Parathyroid adenoma (tissue), 2 donors: ENCODE measurements around the gene CDH18.

Experiments used
- H2AFZ ChIP-seq: fragments of 300-600 bp; sonication (generic); one replicate; pipeline ENCODE4 v1.7.0; 2017; ENCODE audit warnings: antibody characterized with exemption, mild to moderate bottlenecking
- H3K27ac ChIP-seq: fragments of 300-600 bp; sonication (generic); one replicate; pipeline ENCODE4 v1.7.0; 2017
- H3K27me3 ChIP-seq: fragments of 300-600 bp; sonication (generic); one replicate; pipeline ENCODE4 v1.7.0; 2017; ENCODE audit warnings: low read length; ENCODE audit not compliant: control insufficient read depth, insufficient read depth
- H3K36me3 ChIP-seq: fragments of 300-600 bp; sonication (generic); one replicate; pipeline ENCODE4 v1.7.0; 2017; ENCODE audit warnings: low read length; ENCODE audit not compliant: control insufficient read depth, insufficient read depth
- H3K4me1 ChIP-seq: fragments of 300-600 bp; sonication (generic); one replicate; pipeline ENCODE4 v1.7.0; 2017; ENCODE audit warnings: control low read depth
- H3K4me2 ChIP-seq: fragments of 300-600 bp; sonication (generic); one replicate; pipeline ENCODE4 v1.7.0; 2017; ENCODE audit warnings: low read length
- H3K4me3 ChIP-seq: fragments of 300-600 bp; sonication (generic); one replicate; pipeline ENCODE4 v1.7.0; 2017; ENCODE audit warnings: low read depth, low read length
- H3K79me2 ChIP-seq: fragments of 300-600 bp; sonication (generic); one replicate; pipeline ENCODE4 v1.7.0; 2017; ENCODE audit warnings: control low read depth
- H3K9ac ChIP-seq: fragments of 300-600 bp; sonication (generic); one replicate; pipeline ENCODE4 v1.7.0; 2017; ENCODE audit warnings: mild to moderate bottlenecking
- H3K9me3 ChIP-seq: fragments of 300-600 bp; sonication (generic); one replicate; pipeline ENCODE4 v1.7.0; 2017; ENCODE audit warnings: low read length; ENCODE audit not compliant: control insufficient read depth
- CTCF ChIP-seq: fragments of 300-600 bp; sonication (generic); IDR thresholded peaks from one replicate; pipeline ENCODE4 v1.7.0; 2017; ENCODE audit warnings: antibody characterized with exemption, mild to moderate bottlenecking
- donor health status: primary hyperparathyroidism.

The CDH18 gene

GRCh38 chr5:19745247-19745646 lies 242.8 kb downstream of the CDH18 start:
- H3K27me3 ChIP-seq = no peaks in the 10 kb centered on the region
- TF ChIP-seq CTCF = no peak
- H3K27ac ChIP-seq = no peak overlapping the region
- no peaks in the 10 kb centered on the region for H3K36me3 ChIP-seq
- H3K9me3 ChIP-seq = no peaks in the 10 kb centered on the region
- no peaks in the 10 kb centered on the region for H3K79me2 ChIP-seq
- no peak overlapping the region for H2AFZ ChIP-seq
- H3K4me3 ChIP-seq = no peak overlapping the region
- H3K9ac ChIP-seq = no peak overlapping the region
- H3K4me1 ChIP-seq = no peaks in the 10 kb centered on the region
- H3K4me2 ChIP-seq = no peak overlapping the region

GRCh38 chr5:19739671-19740070 lies 248.3 kb downstream of the CDH18 start:
- no peaks in the 10 kb centered on the region for H3K27me3 ChIP-seq
- TF ChIP-seq CTCF = no peak
- H2AFZ ChIP-seq = no peak overlapping the region
- H3K4me1 ChIP-seq = no peaks in the 10 kb centered on the region
- no peak overlapping the region for H3K27ac ChIP-seq
- no peaks in the 10 kb centered on the region for H3K36me3 ChIP-seq
- no peak overlapping the region for H3K4me3 ChIP-seq
- no peak overlapping the region for H3K4me2 ChIP-seq
- no peaks in the 10 kb centered on the region for H3K9me3 ChIP-seq
- no peak overlapping the region for H3K9ac ChIP-seq
- no peaks in the 10 kb centered on the region for H3K79me2 ChIP-seq

GRCh38 chr5:19734776-19735175 lies 253.2 kb downstream of the CDH18 start:
- no peaks in the 10 kb centered on the region for H3K36me3 ChIP-seq
- H3K79me2 ChIP-seq = no peaks in the 10 kb centered on the region
- H3K4me1 ChIP-seq = no peaks in the 10 kb centered on the region
- no peak for TF ChIP-seq CTCF
- H3K4me2 ChIP-seq = no peak overlapping the region
- H3K9me3 ChIP-seq = no peaks in the 10 kb centered on the region
- H3K27ac ChIP-seq = no peak overlapping the region
- no peak overlapping the region for H3K4me3 ChIP-seq
- no peak overlapping the region for H2AFZ ChIP-seq
- H3K27me3 ChIP-seq = no peaks in the 10 kb centered on the region
- no peak overlapping the region for H3K9ac ChIP-seq

GRCh38 chr5:19733612-19734495 lies 254.1 kb downstream of the CDH18 start:
- TF ChIP-seq CTCF = no peak
- Histone ChIP-seq H3K36me3 (no peaks in the 10 kb centered on the region), H3K79me2 (no peaks in the 10 kb centered on the region), H3K27ac (no peak overlapping the region), H3K9me3 (no peaks in the 10 kb centered on the region), H3K4me3 (no peak overlapping the region), H3K4me2 (no peak overlapping the region), H3K27me3 (no peaks in the 10 kb centered on the region), H3K9ac (no peak overlapping the region), H2AFZ (no peak overlapping the region), H3K4me1 (no peaks in the 10 kb centered on the region)

GRCh38 chr5:19728571-19728970 lies 259.4 kb downstream of the CDH18 start:
- Histone ChIP-seq H3K36me3 (no peaks in the 10 kb centered on the region), H3K4me2 (no peak overlapping the region), H3K4me3 (no peak overlapping the region), H3K79me2 (no peaks in the 10 kb centered on the region), H3K9ac (no peak overlapping the region), H3K27ac (no peak overlapping the region), H3K4me1 (no peaks in the 10 kb centered on the region), H3K9me3 (no peaks in the 10 kb centered on the region), H3K27me3 (no peaks in the 10 kb centered on the region), H2AFZ (no peak overlapping the region)
- TF ChIP-seq CTCF = no peak
